GM10266 (cell line): ENCODE measurements around the gene TCERG1L.

Experiments
- DNase-seq: peaks from one replicate; pipeline ENCODE4 v3.0.0; 2012; ENCODE audit errors: extremely low spot score
- CTCF ChIP-seq: IDR thresholded peaks from 2 replicates; pipeline ENCODE4 v1.5.1; 2012; ENCODE audit warnings: mild to moderate bottlenecking, low read depth; ENCODE audit not compliant: control insufficient read depth, insufficient read depth; ENCODE audit errors: missing control alignments

TCERG1L gene

DNA sequence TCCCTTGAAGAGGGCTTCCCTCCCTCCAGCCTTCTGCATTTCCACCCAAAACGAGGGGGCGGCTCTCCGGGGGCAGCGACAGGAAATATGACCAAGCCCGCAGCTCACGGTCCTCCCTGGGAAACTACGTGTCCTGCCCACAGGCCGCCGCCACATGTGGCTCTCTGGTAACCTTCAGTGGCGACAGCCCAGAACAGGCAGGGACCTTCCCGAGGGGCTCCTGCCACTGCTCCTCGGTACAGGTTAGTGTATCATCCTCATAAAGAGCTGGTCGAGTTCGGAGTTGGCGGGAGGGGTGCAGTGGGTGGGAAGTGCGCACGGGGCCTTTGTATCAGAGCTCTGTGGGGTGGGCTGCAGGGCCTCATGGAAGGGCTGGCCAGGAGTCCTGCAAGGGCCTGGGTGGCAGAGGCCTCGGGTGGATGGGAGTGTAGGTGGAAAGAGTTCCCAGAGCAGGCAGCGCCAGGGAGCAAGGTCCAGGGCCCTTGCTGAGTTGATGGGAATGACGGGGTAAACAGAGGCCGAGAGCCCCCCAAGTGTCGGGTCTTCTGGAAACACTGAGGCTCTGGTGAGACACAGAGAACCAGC, 66.0 kb downstream of the TCERG1L start:
- DNase-seq: no peak
- no peak for TF ChIP-seq CTCF

GRCh38 chr10:131244836-131245235, 66.7 kb downstream of the TCERG1L start:
- no peak for TF ChIP-seq CTCF

GRCh38 chr10:131243076-131243475, 68.4 kb downstream of the TCERG1L start:
- no peak for TF ChIP-seq CTCF
- no peak for DNase-seq

More at GRCh38 chr10:131244836-131245235, 66.7 kb downstream of the TCERG1L start:
- no peak for DNase-seq

- no peak for TF ChIP-seq CTCF
- DNase-seq: no peak
Observed at GRCh38 chr10:131242007-131242406, 69.5 kb downstream of the TCERG1L start.

DNA sequence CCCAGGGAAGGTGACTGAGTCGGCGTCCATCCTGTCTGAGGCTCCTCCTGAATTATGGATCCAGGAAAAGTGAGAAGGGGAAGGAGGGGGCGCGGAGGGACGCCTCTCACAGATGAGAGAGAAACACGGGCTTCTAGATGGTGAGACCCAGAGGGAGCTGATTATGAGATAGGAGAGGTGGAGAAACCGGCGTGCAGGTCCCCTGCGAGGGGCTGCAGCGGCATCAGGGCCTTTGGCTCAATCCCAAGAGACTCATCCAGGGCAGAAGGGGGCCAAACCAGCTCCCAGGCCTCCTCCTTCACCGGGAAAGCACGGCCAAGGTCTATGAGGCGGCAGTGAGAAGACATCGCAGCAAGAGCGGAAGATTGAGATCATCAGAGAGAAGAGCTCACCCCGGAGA, 70.8 kb downstream of the TCERG1L start:
- TF ChIP-seq CTCF: no peak
- no peak for DNase-seq

GRCh38 chr10:131239926-131240325, 71.6 kb downstream of the TCERG1L start:
- TF ChIP-seq CTCF: no peak
- DNase-seq: no peak

DNA sequence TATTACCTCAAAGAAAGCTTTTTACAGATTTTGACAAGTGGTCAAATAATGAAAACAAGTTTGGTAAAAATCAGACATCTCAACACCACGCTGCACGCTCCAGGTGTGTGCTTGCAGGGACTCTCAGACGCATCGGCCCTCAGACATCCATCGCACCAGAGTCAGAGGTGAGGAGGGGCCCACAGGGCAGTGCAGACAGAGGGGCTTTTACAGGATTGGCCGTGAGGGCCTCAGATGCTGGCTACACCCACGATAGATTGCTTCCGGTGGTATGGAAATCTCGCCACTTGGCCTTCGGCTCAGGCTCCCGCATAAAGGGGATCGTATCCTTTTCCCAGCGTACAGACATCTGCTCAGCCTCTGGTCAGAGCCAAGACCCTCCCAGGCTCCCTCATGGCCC, 72.1 kb downstream of the TCERG1L start:
- TF ChIP-seq CTCF: no peak
- no peak for DNase-seq
